ENCODE data around the gene NACAD.

The NACAD gene

GRCh38 chr7:45073786-45074527 is 14.8 kb downstream of the NACAD start:
- no peak for DNase-seq

DNA sequence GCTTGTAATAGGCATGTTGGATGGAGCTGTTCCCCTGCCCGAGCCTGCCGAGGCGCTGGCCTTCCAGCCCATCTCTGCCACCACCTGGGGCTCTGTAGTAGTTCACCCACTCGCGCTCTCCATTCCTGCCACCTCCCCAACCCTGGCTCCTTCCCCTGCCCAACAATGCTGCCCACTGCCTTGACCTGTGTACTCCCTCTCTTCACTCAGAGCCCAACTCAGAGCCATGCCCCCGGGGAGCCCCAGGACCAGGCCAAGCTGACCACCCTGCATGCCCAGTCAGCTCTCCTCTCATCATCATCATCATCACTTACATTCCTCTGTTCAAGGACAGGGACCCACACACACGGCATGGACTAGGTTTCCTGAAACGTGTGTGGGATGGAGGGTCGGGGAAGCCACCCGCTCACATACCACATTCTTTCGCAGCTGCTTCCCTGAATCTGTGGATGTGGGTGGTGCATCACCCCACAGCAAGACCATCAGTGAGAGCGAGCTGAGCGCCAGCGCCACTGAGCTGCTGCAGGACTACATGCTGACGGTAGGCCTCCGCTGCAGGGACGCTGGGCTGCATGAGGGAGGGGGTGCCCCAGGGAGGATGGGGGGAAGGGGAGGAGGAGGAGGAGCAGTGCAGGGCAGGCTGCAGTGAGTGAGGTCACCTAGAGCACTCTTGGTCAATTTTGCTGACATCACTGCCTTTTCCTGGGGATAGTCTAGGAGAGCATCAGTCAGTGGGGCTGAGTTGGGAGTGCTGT is 15.6 kb downstream of the NACAD start:
- no peak for DNase-seq

GRCh38 chr7:45072131-45073030 is 16.4 kb downstream of the NACAD start:
- DNase-seq, result no peak

DNA sequence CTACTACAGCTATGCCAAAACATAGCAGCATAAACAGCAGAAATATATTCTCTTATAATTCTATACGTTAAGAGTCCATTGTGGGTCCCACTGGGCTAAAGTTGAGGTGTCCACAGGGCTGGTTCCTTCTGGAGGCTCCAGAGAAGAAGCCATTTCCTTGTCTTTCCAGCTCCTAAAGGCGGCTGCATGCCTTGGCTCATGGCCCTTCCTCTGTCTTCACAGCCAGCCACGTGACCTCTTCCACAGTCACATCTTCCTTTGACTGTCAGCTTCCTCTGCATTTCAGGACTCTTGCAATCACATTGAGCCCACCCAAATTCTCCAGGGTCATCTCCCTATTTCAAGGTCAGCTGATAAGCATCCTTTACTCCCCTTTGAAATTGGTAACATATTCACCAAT is 17.2 kb downstream of the NACAD start:
- DNase-seq, result no peak

- DNase-seq, result no peak
Observed at GRCh38 chr7:45070254-45070642, 18.5 kb downstream of the NACAD start.

GRCh38 chr7:45069444-45070253 is 19.1 kb downstream of the NACAD start:
- DNase-seq, result no peak

DNA sequence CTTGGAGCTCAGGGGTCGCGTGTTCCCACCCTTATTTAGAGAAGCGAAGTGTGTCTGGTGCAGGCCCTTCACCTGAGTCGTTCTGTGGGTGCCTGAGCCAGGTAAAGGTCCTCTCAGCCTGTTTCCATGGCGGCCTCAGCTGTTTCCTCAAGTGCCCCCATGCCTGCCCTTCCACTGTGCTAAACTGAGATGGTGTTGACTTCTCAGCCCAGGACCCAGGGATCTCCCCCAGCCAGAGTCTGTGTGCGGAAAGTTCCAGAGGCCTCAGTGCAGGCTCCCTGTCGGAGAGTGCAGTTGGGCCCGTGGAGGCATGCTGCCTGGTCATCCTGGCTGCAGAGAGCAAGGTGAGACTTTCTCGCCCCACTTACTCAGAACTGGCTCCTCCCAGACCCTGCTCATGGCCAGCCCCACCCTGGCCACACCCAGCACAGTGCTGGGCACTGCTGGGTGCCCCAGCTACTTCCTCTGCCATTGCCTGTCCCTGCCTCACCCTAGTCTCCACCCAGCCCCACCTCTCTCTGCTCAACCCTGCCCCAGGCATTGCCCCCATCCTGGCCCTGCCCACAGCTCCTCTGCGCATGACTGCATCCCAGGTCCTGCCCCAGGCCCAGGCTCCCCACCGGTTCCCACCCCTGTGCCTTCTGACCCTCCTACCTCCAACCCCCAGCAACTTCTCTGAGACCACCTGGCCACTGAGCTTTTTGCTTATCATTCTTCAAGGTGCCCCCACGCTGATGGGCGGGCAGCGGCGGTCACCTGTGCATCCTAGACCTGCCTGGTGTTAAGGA is 20.3 kb downstream of the NACAD start:
- no peak for DNase-seq

- no peak for DNase-seq
Observed at GRCh38 chr7:45067582-45067981, 21.2 kb downstream of the NACAD start.

GRCh38 chr7:45066409-45066808 is 22.4 kb downstream of the NACAD start:
- DNase-seq, result no peak

GRCh38 chr7:45065031-45065995 is 23.5 kb downstream of the NACAD start:
- DNase-seq, result no peak

GRCh38 chr7:45064047-45064725 is 24.6 kb downstream of the NACAD start:
- DNase-seq, result no peak

GRCh38 chr7:45061806-45062425 is 26.9 kb downstream of the NACAD start:
- DNase-seq, result no peak

DNA sequence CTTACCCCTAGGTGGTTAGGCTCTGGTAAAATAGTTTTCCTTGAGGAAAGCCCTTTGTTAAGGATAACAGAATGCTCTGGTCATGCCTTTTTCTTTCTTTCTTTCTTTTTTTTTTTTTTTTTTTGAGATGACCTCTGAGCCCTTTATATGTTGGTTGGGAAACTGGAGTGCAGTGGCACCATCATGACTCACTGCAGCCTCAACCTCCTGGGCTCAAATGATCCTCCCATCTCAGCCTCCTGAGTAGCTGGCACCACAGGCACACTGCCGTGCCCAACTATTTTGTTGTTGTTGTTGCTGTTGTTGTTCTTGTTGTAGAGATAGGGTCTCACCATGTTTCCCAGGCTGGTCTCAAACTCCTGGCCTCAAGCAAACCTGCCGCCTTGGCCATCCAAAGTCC is 27.4 kb downstream of the NACAD start:
- no peak for DNase-seq

GRCh38 chr7:45060295-45060694 is 28.5 kb downstream of the NACAD start:
- no peak for DNase-seq

DNA sequence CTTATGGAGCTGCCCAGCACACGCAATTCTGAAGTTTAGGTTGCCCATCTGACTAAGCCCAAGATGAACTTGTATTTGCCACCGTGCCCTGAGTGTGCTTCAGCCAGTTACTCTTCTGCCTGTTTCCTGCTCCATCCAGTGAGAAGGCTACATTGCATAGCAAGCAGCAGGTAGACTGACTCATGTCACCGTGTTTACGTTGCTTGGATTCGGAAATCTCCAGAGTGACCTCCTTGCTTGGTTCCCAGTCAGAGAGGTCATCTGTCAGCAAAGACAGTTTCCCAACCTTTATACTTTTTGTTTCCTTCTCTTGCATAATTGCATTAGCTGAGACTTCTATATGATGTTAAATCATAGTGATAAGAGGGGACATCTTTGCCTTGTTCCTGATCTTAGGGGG is 30.9 kb downstream of the NACAD start:
- DNase-seq, result no peak

DNA sequence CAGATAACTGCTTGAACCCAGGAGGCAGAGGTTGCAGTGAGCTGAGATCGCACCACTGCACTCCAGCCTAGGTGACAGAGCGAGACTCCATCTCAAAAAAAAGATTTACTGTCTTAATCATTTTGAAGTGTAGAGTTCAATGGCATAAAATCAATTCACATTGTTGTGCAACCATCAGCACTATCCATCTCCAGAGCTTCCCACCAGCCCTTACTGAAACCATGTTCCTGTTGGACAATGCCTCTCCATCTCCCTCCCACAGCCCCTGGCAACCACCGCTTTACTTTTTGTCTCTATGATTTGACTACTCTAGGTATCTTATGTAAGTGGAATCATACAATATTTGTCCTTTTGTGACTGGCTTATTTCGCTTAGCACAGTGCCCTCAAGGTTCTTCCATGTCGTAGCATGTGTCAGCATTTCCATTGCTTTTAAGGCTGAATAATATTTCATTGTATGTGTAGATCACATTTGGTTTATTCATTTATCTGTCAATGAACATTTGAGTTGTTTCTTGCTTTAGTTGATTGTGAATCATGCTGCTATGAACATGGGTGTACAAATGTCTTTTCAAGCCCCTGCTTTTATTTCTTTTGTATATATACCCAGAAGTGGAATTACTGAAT is 33.1 kb downstream of the NACAD start:
- no peak for DNase-seq

DNA sequence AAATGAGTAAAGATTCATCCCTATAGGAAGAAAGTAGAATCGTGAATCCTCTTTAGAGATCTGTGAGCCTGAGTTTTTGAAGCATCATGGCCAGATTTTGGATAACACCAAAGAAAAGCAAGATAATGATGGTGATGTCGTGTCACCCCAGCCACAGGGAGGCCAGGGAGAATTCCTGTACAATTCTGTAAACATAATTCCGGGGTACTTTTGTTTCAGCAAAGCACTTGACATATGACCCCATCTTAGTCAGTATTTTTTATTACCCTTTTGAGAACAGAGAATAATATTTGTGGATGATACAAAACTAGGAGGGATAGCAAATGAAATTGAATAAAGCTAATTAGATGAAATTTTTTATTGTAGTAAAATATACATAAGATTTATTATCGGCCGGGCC is 33.8 kb downstream of the NACAD start:
- no peak for DNase-seq

DNA sequence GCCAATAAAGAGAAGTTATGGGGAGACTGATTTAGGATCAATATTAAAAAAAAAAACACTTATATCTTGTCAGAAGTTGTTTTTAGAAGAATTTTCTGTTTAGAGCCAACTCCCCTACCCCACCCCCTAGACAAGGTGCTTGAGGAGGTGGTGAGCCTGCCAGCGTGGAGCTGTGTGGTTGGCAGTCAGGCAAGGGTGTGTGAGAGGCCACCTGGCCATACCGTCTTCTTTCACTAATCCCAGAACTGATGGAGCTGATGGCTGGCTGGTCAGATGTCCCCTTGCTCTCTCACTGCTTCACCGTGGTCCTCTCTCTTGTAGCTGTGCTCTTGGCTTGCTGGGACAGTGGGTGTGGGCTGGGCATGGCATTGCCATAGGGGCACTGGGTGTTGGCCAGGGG is 34.3 kb downstream of the NACAD start:
- no peak for DNase-seq

DNA sequence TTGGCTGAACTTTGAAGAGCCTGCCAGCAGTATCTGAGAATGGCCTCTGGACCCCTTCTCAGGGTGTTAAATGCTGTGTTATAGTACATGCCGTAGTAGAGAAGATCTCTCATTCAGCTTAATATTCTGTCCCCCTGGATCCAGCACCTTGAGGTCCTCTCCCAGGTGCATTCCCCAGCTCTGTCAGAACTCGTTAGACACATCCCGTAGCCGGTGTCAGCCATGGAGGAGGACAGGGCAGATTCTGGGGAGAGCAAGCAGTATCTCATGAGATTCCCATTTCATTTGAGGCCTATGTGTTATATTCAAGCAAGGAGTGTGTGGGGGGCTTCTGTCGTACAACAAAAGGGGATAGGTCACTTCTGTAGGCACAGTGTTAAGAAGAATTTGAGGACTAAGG is 34.8 kb downstream of the NACAD start:
- no peak for DNase-seq
